Measurements from ENCODE around the gene APOM. TPM values are rescaled to one million over a fixed set of nuclear protein-coding genes. Genes with fewer than 3 reads are reported as not detected.

The APOM gene
- total and polyA plus RNA-seq, 2 donors from 2014 or later: 4.6 to 154 TPM

DNA sequence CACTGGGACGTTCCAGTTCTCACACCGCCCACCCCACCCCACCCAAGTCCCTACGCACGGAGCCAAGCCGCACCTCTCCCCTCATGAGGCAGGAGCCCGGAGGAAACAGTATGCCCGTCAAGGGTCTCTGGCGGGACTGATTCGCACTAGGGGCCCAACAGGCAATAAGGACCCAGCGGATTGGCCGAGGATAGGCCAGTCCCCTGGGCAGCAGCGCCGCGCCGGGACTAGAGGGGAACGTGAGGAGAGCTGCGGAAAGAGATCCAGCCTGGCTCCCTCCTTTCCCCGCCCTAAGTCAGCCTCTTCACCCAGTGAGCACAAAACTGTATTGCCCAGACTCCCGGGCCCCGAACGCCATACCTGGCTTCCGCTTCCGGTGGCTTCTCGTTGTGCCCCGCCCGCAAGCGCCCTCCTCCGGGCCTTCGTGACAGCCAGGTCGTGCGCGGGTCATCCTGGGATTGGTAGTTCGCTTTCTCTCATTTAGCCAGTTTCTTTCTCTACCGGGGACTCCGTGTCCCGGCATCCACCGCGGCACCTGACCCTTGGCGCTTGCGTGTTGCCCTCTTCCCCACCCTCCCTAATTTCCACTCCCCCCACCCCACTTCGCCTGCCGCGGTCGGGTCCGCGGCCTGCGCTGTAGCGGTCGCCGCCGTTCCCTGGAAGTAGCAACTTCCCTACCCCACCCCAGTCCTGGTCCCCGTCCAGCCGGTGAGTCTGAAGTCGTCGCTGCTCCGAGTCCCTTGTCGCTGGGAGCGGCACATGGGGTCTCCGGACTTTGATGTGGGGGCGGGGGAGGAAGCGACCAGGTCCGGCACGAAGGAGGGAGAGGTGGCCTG, 10.0 kb downstream of the APOM start, which contains the start of gene CSNK2B:
Gene CSNK2B, plus strand, starts transcription at position 580 of the 836 bp plus-strand sequence. CDS start 752 bp downstream, outside the sequence.
- H3K36me3 ChIP-seq (ENCODE audit: control insufficient read depth in 2 of 3, insufficient read depth in 3 of 3, low read length in 3 of 3): peaks cover 17 to 34% (median 33%) of the 10 kb centered on the region in 3 donors
- peak within 1 kb of the TSS; percentile 89 to 94 (median 94) for H3K4me3 ChIP-seq (ENCODE audit: low read length in 3 of 3)
- intact Hi-C loops (cut with DNase I): no loop called here
- DNase-seq: peak; percentile 98 to 99 (median 99)
- H3K9me3 ChIP-seq (ENCODE audit: control insufficient read depth in 2 of 3, insufficient read depth in 1 of 3, low read length in 3 of 3): no peaks in the 10 kb centered on the region
- H3K4me1 ChIP-seq (ENCODE audit: control insufficient read depth in 2 of 3, insufficient read depth in 2 of 3, low read depth in 1 of 3, low read length in 3 of 3): peaks cover 2 to 30% (median 29%) of the 10 kb centered on the region in 3 donors
- H3K27me3 ChIP-seq (ENCODE audit: control insufficient read depth, insufficient read depth, low read length): no peaks in the 10 kb centered on the region
- peak within 1 kb of the TSS; percentile 73 to 97 (median 92) for H3K9ac ChIP-seq (ENCODE audit: low read length in 3 of 3)
- TF ChIP-seq, protein P1, sequence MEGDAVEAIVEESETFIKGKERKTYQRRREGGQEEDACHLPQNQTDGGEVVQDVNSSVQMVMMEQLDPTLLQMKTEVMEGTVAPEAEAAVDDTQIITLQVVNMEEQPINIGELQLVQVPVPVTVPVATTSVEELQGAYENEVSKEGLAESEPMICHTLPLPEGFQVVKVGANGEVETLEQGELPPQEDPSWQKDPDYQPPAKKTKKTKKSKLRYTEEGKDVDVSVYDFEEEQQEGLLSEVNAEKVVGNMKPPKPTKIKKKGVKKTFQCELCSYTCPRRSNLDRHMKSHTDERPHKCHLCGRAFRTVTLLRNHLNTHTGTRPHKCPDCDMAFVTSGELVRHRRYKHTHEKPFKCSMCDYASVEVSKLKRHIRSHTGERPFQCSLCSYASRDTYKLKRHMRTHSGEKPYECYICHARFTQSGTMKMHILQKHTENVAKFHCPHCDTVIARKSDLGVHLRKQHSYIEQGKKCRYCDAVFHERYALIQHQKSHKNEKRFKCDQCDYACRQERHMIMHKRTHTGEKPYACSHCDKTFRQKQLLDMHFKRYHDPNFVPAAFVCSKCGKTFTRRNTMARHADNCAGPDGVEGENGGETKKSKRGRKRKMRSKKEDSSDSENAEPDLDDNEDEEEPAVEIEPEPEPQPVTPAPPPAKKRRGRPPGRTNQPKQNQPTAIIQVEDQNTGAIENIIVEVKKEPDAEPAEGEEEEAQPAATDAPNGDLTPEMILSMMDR (IDR thresholded peaks at IDR 0.05; ENCODE audit: borderline replicate concordance, extremely low read depth, insufficient read depth): no peak
- H3K27ac ChIP-seq (ENCODE audit: low read depth in 2 of 2, low read length in 2 of 2): peak within 1 kb of the TSS; percentile 85 to 97
- no peak for FAIRE-seq

DNA sequence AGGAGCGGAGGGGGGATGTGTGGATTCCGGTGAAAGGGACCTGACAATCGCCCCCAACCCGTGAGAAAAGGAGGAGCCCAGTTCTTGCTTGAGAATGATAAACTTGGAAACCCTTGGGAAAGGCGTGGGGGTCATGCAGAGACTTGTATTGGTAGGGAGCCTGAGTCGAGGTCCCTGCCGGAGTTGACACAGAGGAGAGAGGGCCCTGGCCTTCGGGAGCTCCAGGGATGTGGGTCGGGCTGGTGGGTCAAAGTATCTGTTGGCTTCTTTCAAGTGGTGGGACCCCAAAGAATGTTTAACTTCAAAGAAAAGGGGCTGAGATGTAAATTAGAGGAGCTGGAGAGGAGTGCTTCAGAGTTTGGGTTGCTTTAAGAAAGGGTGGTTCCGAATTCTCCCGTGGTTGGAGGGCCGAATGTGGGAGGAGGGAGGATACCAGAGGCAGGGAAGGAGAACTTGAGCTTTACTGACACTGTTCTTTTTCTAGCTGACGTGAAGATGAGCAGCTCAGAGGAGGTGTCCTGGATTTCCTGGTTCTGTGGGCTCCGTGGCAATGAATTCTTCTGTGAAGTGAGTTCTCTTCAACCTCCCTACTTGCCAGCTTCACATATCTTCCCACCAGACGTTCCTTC, 10.8 kb downstream of the APOM start:
- H3K4me3 ChIP-seq (ENCODE audit: low read length in 3 of 3): peak overlapping the region; percentile 75 to 94 (median 89)
- intact Hi-C loops (cut with DNase I): no loop called here
- H3K27ac ChIP-seq (ENCODE audit: low read depth in 2 of 2, low read length in 2 of 2): peak overlapping the region; percentile 85 to 88
- peaks cover 17 to 40% (median 39%) of the 10 kb centered on the region in 3 donors for H3K36me3 ChIP-seq (ENCODE audit: control insufficient read depth in 2 of 3, insufficient read depth in 3 of 3, low read length in 3 of 3)
- peaks cover 2 to 30% (median 24%) of the 10 kb centered on the region in 3 donors for H3K4me1 ChIP-seq (ENCODE audit: control insufficient read depth in 2 of 3, insufficient read depth in 2 of 3, low read depth in 1 of 3, low read length in 3 of 3)
- H3K9ac ChIP-seq (ENCODE audit: low read length in 3 of 3): peak overlapping the region; percentile 30 to 92 (median 73)
- TF ChIP-seq, protein P1 (IDR thresholded peaks at IDR 0.05; ENCODE audit: borderline replicate concordance, extremely low read depth, insufficient read depth): no peak
- H3K27me3 ChIP-seq (ENCODE audit: control insufficient read depth, insufficient read depth, low read length): no peaks in the 10 kb centered on the region
- FAIRE-seq: no peak
- no peaks in the 10 kb centered on the region for H3K9me3 ChIP-seq (ENCODE audit: control insufficient read depth in 2 of 3, insufficient read depth in 1 of 3, low read length in 3 of 3)
- no peak for DNase-seq

DNA sequence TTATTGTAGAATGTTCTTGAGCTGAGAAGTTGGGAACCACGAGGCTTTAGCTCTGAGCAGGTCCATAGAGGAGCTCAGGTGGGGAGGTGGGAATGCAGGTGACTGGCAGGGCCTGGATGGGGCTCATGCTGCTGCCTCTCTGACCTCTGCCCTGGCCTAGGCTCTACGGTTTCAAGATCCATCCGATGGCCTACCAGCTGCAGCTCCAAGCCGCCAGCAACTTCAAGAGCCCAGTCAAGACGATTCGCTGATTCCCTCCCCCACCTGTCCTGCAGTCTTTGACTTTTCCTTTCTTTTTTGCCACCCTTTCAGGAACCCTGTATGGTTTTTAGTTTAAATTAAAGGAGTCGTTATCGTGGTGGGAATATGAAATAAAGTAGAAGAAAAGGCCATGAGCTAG, 14.0 kb downstream of the APOM start, which contains the start of gene LY6G5B:
Gene LY6G5B, plus strand, starts transcription at position 301 of the 400 bp plus-strand sequence. CDS start 975 bp downstream, outside the sequence.
- H3K9ac ChIP-seq (ENCODE audit: low read length in 3 of 3): no peak within 1 kb of the TSS
- intact Hi-C loops (cut with DNase I): no loop called here
- H3K4me3 ChIP-seq (ENCODE audit: low read length in 3 of 3): no peak within 1 kb of the TSS
- H3K36me3 ChIP-seq (ENCODE audit: control insufficient read depth in 2 of 3, insufficient read depth in 3 of 3, low read length in 3 of 3): peaks cover 17 to 45% (median 39%) of the 10 kb centered on the region in 3 donors
- H3K9me3 ChIP-seq (ENCODE audit: control insufficient read depth in 2 of 3, insufficient read depth in 1 of 3, low read length in 3 of 3): no peaks in the 10 kb centered on the region
- TF ChIP-seq, protein P1 (IDR thresholded peaks at IDR 0.05; ENCODE audit: borderline replicate concordance, extremely low read depth, insufficient read depth): no peak
- no peak for FAIRE-seq
- H3K27me3 ChIP-seq (ENCODE audit: control insufficient read depth, insufficient read depth, low read length): no peaks in the 10 kb centered on the region
- DNase-seq: no peak
- no peak within 1 kb of the TSS for H3K27ac ChIP-seq (ENCODE audit: low read depth in 2 of 2, low read length in 2 of 2)
- H3K4me1 ChIP-seq (ENCODE audit: control insufficient read depth in 2 of 3, insufficient read depth in 2 of 3, low read depth in 1 of 3, low read length in 3 of 3): peaks cover 2 to 6% (median 6%) of the 10 kb centered on the region in 3 donors
